GM18907 (cell line): ENCODE measurements around the gene TP53.
A peak's percentile ranks its signal among the peaks of the same experiment; 100 is the strongest.

ENCODE experiments used
- ATAC-seq: cut with Tn5 transposase; IDR thresholded peaks from one replicate; pipeline ENCODE4 v1.9.1; 2021; ENCODE audit warnings: mild to moderate bottlenecking, moderate library complexity; ENCODE audit not compliant: unreplicated experiment

The TP53 gene

GRCh38 chr17:7687072-7687907, at the start of gene TP53:
Gene TP53 (minus strand): TSS chr17:7687490. CDS start chr17:7676594, 10,896 bp downstream.
- ATAC-seq, result peak; percentile 51

- ATAC-seq, result no peak
These were observed 45.8 kb upstream of the TP53 start for GRCh38 chr17:7732981-7733539.

- ATAC-seq, result no peak
These were observed 42.5 kb upstream of the TP53 start for GRCh38 chr17:7729816-7730215.

DNA sequence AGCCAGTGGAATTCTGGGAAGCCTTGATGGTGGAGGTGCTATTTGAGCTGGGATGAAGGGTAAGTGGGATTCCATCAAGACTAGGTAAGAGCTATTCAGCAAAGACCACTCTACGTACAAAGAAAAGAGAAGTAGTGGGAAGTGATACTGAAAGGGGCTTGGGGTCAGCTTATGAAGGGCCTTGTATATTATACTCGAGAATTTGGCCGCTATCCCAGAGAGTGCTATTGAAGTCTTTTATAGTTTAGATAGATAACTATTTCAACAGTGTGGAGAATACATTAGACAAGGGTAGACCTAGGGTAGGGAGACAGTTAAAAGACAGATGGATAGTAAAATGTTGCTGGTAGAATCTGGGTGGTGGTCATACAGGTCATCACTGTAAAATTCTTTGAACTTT, 40.6 kb upstream of the TP53 start:
- ATAC-seq, result no peak

GRCh38 chr17:7721612-7722011, 34.3 kb upstream of the TP53 start:
- ATAC-seq, result no peak

DNA sequence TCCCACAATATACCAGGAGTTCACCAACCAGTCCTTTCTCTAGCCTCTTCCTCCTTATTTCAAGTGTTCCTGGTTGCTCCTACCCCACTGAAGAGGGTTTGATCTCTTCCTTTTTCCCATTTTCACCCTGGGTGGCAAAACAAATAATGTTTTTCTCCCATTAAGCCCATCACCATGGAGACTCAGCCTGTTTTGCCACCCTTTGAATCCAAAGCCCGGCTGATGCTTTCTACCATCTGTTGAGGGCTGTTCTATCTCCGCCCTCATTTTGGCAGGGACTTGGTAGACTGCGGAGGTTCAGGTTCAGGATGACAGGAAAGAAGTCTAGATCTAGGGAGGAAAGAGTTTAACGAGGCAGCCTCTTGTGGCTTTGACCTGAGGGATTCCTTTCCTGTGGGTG, 32.8 kb upstream of the TP53 start:
- no peak for ATAC-seq

DNA sequence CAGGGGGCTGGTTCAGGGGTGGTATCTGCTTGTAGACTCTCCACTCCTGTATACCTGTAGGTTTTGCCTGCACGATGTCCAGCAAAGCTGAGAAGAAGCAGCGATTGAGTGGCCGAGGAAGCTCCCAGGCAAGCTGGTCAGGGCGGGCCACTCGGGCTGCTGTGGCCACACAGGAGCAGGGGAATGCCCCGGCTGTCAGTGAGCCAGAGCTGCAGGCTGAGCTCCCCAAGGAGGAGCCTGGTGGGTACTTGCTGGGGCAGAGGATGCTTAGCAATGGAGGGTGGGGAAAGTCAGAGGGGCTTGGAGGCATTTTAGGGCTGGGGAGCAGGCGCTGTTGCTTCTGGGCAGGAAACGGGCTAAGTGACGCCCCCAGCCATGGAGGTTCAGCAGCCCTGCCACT, 32.4 kb upstream of the TP53 start:
- ATAC-seq, result no peak

DNA sequence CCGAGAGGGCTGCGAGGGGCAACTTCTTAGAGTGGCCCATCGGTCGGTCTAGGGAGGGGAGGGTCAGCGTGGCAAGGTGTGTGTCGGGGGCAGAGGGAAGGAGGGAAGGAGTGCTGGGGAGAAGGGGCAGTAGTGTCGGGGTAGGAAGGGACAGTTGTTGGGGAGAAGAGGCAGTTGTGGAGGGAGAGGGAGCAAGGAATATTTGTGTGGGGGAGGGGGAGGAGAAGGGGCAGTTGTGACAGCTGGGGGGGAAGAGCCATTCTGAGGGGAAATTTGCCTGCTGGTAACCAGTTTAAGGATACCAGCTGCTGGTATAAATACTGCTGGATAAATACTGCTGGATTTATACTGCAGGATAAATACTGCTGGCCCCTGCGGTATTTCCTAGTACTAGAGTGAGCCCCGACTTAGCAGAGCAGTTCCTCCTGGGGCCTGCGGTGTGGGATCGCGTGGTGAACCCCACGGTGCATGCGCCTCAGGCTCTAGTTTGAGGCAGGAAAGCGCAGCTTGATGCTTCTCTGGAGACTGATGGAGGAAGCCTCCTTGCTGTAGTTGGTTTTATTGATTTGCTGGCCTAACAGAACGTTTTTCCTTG, 30.6 kb upstream of the TP53 start:
- no peak for ATAC-seq

DNA sequence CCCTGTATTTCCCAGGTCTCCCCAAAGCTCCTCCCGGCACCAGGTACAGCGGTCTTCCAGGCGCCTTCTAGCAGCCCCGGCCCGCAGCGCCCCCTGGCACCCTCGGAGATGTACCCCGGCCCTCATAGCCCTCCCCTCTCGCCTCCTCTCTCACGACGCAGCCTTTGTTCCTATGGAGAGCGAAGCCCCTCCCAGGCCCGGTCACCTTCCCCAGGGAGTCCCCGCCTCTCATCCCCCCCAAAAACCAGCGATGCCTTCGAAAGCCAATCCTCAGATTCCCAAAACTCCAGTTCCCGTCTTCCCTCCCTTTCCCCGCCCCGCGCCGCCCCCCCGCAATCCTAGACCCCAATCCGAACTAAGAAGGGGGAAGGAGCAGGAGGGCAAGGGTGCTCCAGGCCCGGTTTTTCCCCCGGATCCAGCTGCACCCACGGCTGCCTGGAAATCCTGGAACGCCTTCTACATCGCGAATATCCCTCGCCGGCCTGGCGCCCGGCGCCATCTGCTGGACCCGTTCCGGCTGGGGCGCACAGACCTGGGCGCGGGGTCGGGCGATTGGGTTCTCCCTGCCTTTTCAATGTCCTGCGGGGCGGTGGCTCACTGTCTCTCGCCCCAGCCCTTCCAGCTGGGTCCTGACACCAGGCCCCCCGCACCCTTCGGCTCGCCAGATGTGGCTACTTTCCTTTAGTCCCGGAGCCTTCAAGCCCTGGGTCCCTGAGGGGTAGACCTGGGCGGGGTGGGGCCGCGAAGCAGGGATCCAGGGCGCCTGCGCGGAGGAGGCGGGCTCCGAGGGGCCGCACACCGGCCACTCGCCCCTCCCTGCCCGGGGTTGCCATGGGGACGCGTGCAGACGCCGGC, 29.8 kb upstream of the TP53 start, which contains the start of gene DNAH2:
Gene DNAH2 (plus strand): TSS at position 844 of the 855 bp plus-strand sequence. CDS start 1,991 bp downstream, outside the sequence.
- no peak for ATAC-seq

- ATAC-seq, result no peak
These were observed 28.9 kb upstream of the TP53 start for GRCh38 chr17:7715936-7716886.

DNA sequence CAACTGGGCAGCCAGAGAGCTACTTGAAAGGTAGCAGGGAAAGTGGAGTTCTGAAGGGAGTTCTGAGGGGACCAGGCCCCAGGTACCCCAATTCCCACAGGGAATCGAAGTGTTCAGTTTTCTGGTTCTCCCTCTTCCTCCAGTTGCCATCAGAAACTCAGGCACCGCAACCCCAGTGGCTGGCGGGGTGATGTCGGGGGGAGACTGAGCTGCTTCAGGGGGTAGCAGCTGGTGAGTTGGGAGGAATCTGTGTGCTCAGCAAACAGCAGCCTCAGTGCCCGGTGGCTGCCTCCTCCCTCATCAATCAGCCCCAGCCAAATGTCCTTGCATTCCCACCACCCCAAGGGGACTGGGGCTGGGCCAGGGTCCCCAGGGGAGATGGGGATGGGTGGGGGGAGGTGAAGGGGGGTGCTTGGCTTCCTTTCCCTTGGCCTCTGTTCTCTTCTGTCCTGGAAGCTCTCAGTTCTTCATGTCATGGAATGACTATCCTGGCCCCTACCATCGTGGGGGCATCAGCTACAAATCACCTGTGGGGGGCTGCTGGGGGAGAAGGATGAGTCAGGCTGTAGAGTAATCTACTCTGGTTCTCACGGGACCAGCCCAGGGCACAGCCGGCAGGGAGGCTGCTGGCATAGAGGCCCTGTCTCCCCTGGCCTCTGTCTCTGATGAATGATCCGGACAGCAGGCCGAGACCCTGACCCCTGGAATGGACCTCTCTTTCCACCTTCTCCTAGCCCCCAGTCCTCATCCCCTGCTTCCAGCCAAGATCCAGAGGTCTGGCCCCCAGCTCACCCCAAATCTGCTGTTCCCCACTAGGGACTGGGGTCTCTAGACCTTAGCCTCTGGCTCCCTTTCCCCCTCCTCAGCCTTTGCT, 27.7 kb upstream of the TP53 start:
- ATAC-seq, result no peak

GRCh38 chr17:7713782-7714181, 26.5 kb upstream of the TP53 start:
- no peak for ATAC-seq

DNA sequence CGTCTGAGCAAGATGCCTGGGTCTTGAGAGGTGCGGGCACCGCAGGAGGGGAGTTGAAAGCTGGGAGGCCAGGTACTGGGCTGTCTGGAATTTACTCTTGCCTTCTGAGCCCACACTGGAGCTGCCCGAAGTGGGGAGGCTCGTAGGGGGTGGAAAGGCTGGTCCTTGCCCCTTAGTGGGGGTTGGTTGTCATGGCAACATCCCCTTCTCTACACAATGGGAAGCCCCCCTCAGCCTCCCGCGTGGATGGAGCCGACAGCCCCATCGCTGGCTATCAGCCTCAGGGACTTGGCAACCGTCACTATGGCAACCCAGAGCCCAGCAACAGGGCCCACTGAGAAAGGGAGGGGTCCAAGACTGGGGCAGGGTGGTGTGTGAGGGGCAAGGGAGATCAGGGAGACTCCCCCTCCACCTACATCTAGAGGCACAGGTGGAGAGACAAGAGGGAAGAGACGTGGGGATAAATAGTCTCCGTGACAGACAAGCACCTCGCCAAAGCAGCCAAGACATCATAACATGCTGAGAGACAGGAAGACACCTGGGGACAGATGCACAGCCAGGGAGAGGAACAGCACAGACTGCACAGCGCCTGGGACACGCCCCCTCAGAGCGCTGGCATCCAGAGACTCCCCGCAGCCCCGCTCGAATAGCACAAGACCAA, 25.0 kb upstream of the TP53 start:
- ATAC-seq, result no peak

GRCh38 chr17:7711051-7711755, 23.9 kb upstream of the TP53 start:
- ATAC-seq, result no peak

DNA sequence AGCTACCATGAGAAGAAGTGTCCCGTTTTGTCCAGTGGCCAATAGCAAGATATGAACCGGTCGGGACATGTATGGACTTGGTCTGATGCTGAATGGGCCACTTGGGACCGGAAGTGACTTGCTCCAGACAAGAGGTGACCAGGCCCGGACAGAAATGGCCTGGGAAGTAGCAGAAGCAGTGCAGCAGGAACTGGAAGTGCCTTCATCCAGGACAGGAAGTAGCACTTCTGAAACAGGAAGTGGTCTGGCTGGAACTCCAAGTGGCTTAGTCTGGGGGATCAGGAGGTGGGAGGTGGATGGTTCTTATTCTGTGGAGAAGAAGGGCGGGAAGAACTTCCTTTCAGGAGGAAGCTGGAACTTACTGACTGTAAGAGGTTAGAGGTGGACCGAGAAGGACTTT, 23.0 kb upstream of the TP53 start:
- ATAC-seq, result no peak

GRCh38 chr17:7709031-7709430, 21.7 kb upstream of the TP53 start:
- ATAC-seq, result no peak

DNA sequence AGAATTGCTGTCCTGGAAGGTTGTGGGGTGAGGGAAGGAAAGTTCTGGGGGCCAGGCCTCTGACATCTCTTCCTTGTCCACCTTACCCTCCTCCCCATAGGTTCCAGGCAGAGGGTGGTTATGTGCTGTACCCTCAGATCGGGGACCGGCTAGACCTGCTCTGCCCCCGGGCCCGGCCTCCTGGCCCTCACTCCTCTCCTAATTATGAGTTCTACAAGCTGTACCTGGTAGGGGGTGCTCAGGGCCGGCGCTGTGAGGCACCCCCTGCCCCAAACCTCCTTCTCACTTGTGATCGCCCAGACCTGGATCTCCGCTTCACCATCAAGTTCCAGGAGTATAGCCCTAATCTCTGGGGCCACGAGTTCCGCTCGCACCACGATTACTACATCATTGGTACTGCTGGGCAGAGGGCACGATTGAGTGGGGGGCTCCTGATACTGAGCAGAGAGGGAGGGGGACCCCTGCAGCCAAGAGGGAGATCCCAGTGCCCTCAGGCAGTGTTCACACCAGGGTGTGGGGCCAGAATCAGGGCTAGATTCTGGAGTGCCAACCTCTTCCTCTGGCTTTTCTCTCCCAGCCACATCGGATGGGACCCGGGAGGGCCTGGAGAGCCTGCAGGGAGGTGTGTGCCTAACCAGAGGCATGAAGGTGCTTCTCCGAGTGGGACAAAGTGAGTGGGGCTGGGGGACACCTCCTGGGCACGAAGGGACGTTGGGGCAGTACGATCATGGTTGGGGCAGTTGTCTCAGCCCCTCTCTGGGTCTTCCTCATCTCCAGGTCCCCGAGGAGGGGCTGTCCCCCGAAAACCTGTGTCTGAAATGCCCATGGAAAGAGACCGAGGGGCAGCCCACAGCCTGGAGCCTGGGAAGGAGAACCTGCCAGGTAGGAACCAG, 20.8 kb upstream of the TP53 start:
- ATAC-seq, result no peak
